Aorta (tissue), 5 donors: ENCODE measurements around the gene IL31. TPM values are rescaled to one million over a fixed set of nuclear protein-coding genes. Genes with fewer than 3 reads are reported as not detected.
"Not testable (repeated sequence)": the region's sequence is repeated elsewhere in the genome, so short reads cannot be mapped to it uniquely, and the experiment has no call there.

Experiments
- ATAC-seq: fragments of 200-7000 bp; cut with Tn5 transposase; one replicate; pipeline ENCODE4 v1.9.1; 2022; ENCODE audit warnings: moderate library complexity; ENCODE audit not compliant: low FRiP score
- DNase-seq, 2 donors: peaks; one replicate each; pipeline ENCODE4 v3.0.0-alpha.2; 2020
- H3K27ac ChIP-seq, 2 donors: one replicate each; pipeline ENCODE4 v1.5.1; 2013; ENCODE audit warnings: low read length in 2 of 2, mild to moderate bottlenecking in 2 of 2, moderate library complexity in 2 of 2, control low read depth in 1 of 2, inconsistent platforms in 1 of 2, low read depth in 1 of 2
- H3K27me3 ChIP-seq, 2 donors: one replicate each; pipeline ENCODE4 v1.6.1; 2013; ENCODE audit warnings: control low read depth in 1 of 2, low read length in 1 of 2, mild to moderate bottlenecking in 1 of 2, moderate library complexity in 1 of 2; ENCODE audit not compliant: insufficient read depth in 2 of 2, control insufficient read depth in 1 of 2
- H3K36me3 ChIP-seq, 2 donors: one replicate each; pipeline ENCODE4 v1.6.1; 2013; ENCODE audit warnings: control low read depth in 1 of 2, low read length in 1 of 2, mild to moderate bottlenecking in 1 of 2; ENCODE audit not compliant: insufficient read depth in 2 of 2, control insufficient read depth in 1 of 2
- H3K4me1 ChIP-seq, 2 donors: one replicate each; pipeline ENCODE4 v1.6.1; 2013; ENCODE audit warnings: low read length in 2 of 2, control low read depth in 1 of 2, mild to moderate bottlenecking in 1 of 2, moderate library complexity in 1 of 2; ENCODE audit not compliant: insufficient read depth in 2 of 2, control insufficient read depth in 1 of 2
- H3K4me3 ChIP-seq, 2 donors: one replicate each; pipeline ENCODE4 v1.5.1; 2013; ENCODE audit warnings: low read length in 2 of 2, control low read depth in 1 of 2, mild to moderate bottlenecking in 1 of 2
- H3K9me3 ChIP-seq: one replicate; pipeline ENCODE4 v1.6.1; 2013; ENCODE audit warnings: mild to moderate bottlenecking, low read length; ENCODE audit not compliant: control insufficient read depth
- WGBS, 2 donors: extraction: QIAGEN DNeasy Blood & Tissue Kit; methylation state at CpG; one replicate each; pipeline ENCODE4 v1.1.7; 2013; 5-methylcytosine and 5-hydroxymethylcytosine counted together
- intact Hi-C, 2 donors: fragments of 100-400 bp; cut with DNase I; formaldehyde crosslinking; loops; one replicate each; pipeline versions ENCODE4 v1.14.2 to v1.15.0; 2022
- polyA plus RNA-seq, 2 donors: library from polyadenylated mRNA; stranded (reverse); fragments of 200-250 nt; gene quantifications; one replicate each; pipeline ENCODE4 v1.2.3, GENCODE V29; 2013
- total RNA-seq, 2 donors: library from RNA; stranded (reverse); fragmentation: NEBNext Ultra II Directional; extraction: Animal tissue kit (Norgen Biotek cat#: 25700); gene quantifications; one replicate each; pipeline ENCODE4 v1.2.1, GENCODE V29; 2021
- donor health status: healthy with polysubstance abuse.
- donor health status: Bipolar disorder and iron deficiency.
- donor health status: DM: no; HTN: no; CAD: no.
- donor health status: DM: no; HTN: no; CAD: no.
- donor health status: DM: yes; HTN: yes; CAD: no.

The IL31 gene
- total and polyA plus RNA-seq, 4 donors = not detected

- intact Hi-C loops = no loop called here
- peak in 1 of 2 donors; percentile 78 for DNase-seq
- Histone ChIP-seq H3K36me3 (peaks cover 0 to 3% of the 10 kb centered on the region in 2 donors), H3K4me3 (peak overlapping the region; percentile 57 to 58), H3K4me1 (no peaks in the 10 kb centered on the region), H3K27me3 (peaks cover 0 to 2% of the 10 kb centered on the region in 2 donors), H3K27ac (no peak overlapping the region), H3K9me3 (no peaks in the 10 kb centered on the region)
- ATAC-seq = no peak
- WGBS, 2 donors = 13% methylated on average over 64 to 71 of the region's 71 CpGs
These were observed 30.4 kb upstream of the IL31 start for GRCh38 chr12:122204167-122205052.

- WGBS, 2 donors = 1% methylated on average over 84 to 104 of the region's 104 CpGs
These were observed 29.5 kb upstream of the IL31 start, which contains the start of gene B3GNT4 for GRCh38 chr12:122203301-122204166. B3GNT4 (plus strand) TSS chr12:122203709; CDS start chr12:122204619, 910 bp downstream.

GRCh38 chr12:122202811-122203210 is 28.8 kb upstream of the IL31 start:
- peak in 1 of 2 donors; percentile 45 for DNase-seq
- H3K4me1 ChIP-seq, intact Hi-C loops, ATAC-seq, H3K9me3 ChIP-seq, H3K36me3 ChIP-seq, H3K27ac ChIP-seq, H3K27me3 ChIP-seq: not testable (repeated sequence)
- WGBS, 2 donors = 67 to 68% methylated on average over 19 of the region's 19 CpGs
- peak overlapping the region in 1 of 2 donors; percentile 57 for H3K4me3 ChIP-seq

More at GRCh38 chr12:122203301-122204166, 29.5 kb upstream of the IL31 start, which contains the start of gene B3GNT4:
- ATAC-seq = peak; percentile 53
- Histone ChIP-seq H3K4me1 (no peaks in the 10 kb centered on the region), H3K4me3 (peak within 1 kb of the TSS; percentile 57 to 58), H3K9me3 (no peaks in the 10 kb centered on the region), H3K27me3 (peaks cover 0 to 2% of the 10 kb centered on the region in 2 donors), H3K27ac (no peak within 1 kb of the TSS), H3K36me3 (peaks cover 0 to 3% of the 10 kb centered on the region in 2 donors)
- intact Hi-C loops = no loop called here
- DNase-seq = peak; percentile 63 to 88

- DNase-seq (no peak), ATAC-seq (no peak)
- Histone ChIP-seq H3K36me3 (no peaks in the 10 kb centered on the region), H3K27ac (no peak overlapping the region), H3K4me1 (no peaks in the 10 kb centered on the region), H3K4me3 (no peak overlapping the region), H3K27me3 (peaks cover 0 to 2% of the 10 kb centered on the region in 2 donors), H3K9me3 (no peaks in the 10 kb centered on the region)
- intact Hi-C loops = no loop called here
- 95 to 97% methylated on average over 6 of the region's 6 CpGs for WGBS, 2 donors
These were observed 28.0 kb upstream of the IL31 start for GRCh38 chr12:122202017-122202416.

- 90 to 95% methylated on average over 5 of the region's 5 CpGs for WGBS, 2 donors
- intact Hi-C loops = no loop called here
- peaks cover 0 to 2% of the 10 kb centered on the region in 2 donors for H3K27me3 ChIP-seq
These were observed 27.4 kb upstream of the IL31 start for GRCh38 chr12:122201381-122201780.

GRCh38 chr12:122200541-122201175 is 26.6 kb upstream of the IL31 start:
- 75% methylated on average over 24 of the region's 24 CpGs for WGBS, 2 donors
- DNase-seq = peak in 1 of 2 donors; percentile 69

More at GRCh38 chr12:122201381-122201780, 27.4 kb upstream of the IL31 start:
- Histone ChIP-seq H3K9me3 (no peaks in the 10 kb centered on the region), H3K4me1 (no peaks in the 10 kb centered on the region), H3K27ac (no peak overlapping the region), H3K36me3 (no peaks in the 10 kb centered on the region), H3K4me3 (no peak overlapping the region)
- ATAC-seq (no peak), DNase-seq (peak in 1 of 2 donors; percentile 60)

GRCh38 chr12:122199484-122200355 is 25.7 kb upstream of the IL31 start:
- Histone ChIP-seq H3K27ac (no peak overlapping the region), H3K4me3 (no peak overlapping the region), H3K27me3 (peaks cover 0 to 2% of the 10 kb centered on the region in 2 donors), H3K36me3 (no peaks in the 10 kb centered on the region), H3K9me3 (no peaks in the 10 kb centered on the region), H3K4me1 (no peaks in the 10 kb centered on the region)
- DNase-seq (peak in 1 of 2 donors; percentile 66), ATAC-seq (no peak)
- WGBS, 2 donors = 88 to 90% methylated on average over 29 of the region's 29 CpGs
- intact Hi-C loops = no loop called here

More at GRCh38 chr12:122200541-122201175, 26.6 kb upstream of the IL31 start:
- no peak for ATAC-seq
- Histone ChIP-seq H3K36me3 (no peaks in the 10 kb centered on the region), H3K4me3 (no peak overlapping the region), H3K27ac (no peak overlapping the region), H3K4me1 (no peaks in the 10 kb centered on the region), H3K9me3 (no peaks in the 10 kb centered on the region), H3K27me3 (peaks cover 0 to 2% of the 10 kb centered on the region in 2 donors)
- intact Hi-C loops = no loop called here
